IPS-18a (cell line): ENCODE results near the gene MPZL1.
"Not testable (repeated sequence)": the region's sequence is repeated elsewhere in the genome, so short reads cannot be mapped to it uniquely, and the experiment has no call there.

ENCODE experiments used
- H3K27ac ChIP-seq: one replicate; pipeline ENCODE4 v1.5.1; 2013; ENCODE audit warnings: low read length
- H3K27me3 ChIP-seq: one replicate; pipeline ENCODE4 v1.6.1; 2013; ENCODE audit warnings: mild to moderate bottlenecking, low read length; ENCODE audit not compliant: control insufficient read depth, insufficient read depth
- H3K36me3 ChIP-seq: one replicate; pipeline ENCODE4 v1.6.1; 2013; ENCODE audit warnings: low read depth, low read length; ENCODE audit not compliant: control insufficient read depth
- H3K4me1 ChIP-seq: one replicate; pipeline ENCODE4 v1.6.1; 2013; ENCODE audit warnings: low read depth, low read length; ENCODE audit not compliant: control insufficient read depth
- H3K4me3 ChIP-seq: one replicate; pipeline ENCODE4 v1.5.1; 2013; ENCODE audit warnings: low read length
- H3K9ac ChIP-seq: one replicate; pipeline ENCODE4 v1.6.1; 2013; ENCODE audit warnings: mild to moderate bottlenecking, low read length, moderate library complexity
- H3K9me3 ChIP-seq: one replicate; pipeline ENCODE4 v1.6.1; 2013; ENCODE audit warnings: low read depth, low read length; ENCODE audit not compliant: control insufficient read depth

Gene MPZL1

DNA sequence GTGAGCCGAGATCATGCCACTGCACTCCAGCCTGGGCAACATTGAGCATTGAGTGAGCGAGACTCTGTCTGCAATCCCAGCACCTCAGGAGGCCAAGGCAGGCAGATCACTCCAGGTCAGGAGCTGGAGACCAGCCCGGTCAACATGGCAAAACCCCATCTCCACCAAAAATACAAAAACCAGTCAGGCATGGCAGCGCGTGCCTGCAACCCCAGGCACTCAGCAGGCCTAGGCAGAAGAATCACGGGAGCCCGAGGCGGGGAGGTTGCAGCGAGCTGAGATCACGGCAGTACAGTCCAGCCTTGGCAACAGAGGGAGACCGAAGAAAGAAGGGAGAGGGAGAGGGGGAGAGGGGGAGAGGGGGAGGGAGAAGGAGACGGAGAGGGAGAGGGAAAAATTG, 84.9 kb downstream of the MPZL1 start:
- not testable (repeated sequence) for H3K27me3 ChIP-seq, H3K36me3 ChIP-seq, H3K27ac ChIP-seq, H3K9ac ChIP-seq, H3K9me3 ChIP-seq, H3K4me3 ChIP-seq, H3K4me1 ChIP-seq

- Histone ChIP-seq H3K27ac (no peak overlapping the region), H3K4me1 (no peaks in the 10 kb centered on the region), H3K9ac (no peak overlapping the region), H3K9me3 (no peaks in the 10 kb centered on the region), H3K4me3 (no peak overlapping the region), H3K36me3 (no peaks in the 10 kb centered on the region), H3K27me3 (no peaks in the 10 kb centered on the region)
Measured at GRCh38 chr1:167808104-167808503, 86.3 kb downstream of the MPZL1 start.

DNA sequence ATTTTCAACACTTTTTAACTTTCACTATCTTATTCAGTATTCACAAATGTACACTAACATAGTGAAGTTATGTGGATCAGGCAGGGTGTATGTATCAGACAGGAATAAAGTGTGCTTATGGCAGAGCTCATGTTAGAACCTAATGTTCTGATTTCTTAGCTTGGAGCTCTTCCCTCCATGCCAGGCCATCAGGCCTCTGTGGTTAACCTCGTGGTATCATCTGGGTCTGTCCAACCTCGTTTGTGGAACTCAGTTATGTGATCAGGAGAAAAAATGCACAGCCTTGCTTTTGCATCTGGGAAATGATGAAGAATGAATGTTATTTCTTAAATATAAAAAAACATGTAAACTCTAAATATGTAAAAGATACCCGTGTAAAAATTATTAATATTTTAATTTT, 86.9 kb downstream of the MPZL1 start:
- Histone ChIP-seq H3K27me3 (no peaks in the 10 kb centered on the region), H3K27ac (no peak overlapping the region), H3K9me3 (no peaks in the 10 kb centered on the region), H3K36me3 (no peaks in the 10 kb centered on the region), H3K4me1 (no peaks in the 10 kb centered on the region), H3K9ac (no peak overlapping the region), H3K4me3 (no peak overlapping the region)

GRCh38 chr1:167812972-167813371, 91.2 kb downstream of the MPZL1 start:
- no peaks in the 10 kb centered on the region for H3K9me3 ChIP-seq
- H3K4me3 ChIP-seq: no peak overlapping the region

DNA sequence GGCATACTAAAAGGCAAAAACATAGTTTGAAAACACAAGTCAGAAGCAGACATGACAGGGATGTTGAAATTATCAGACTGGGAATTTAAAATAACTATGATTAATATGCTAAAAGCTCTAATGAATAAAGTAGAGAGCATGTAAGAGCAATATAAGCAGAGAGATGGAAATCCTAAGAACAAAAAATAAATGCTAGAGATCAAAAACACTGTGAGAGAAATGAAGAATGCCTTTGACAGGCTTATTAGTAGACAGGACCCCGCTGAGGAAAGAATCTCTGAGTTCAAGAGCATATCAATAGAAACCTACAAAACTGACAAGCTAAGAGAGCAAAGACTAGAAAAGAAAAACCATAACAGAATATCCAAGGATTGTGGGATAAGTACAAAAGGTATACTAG, 93.9 kb downstream of the MPZL1 start:
- no peaks in the 10 kb centered on the region for H3K36me3 ChIP-seq
- H3K27ac ChIP-seq: no peak overlapping the region
- no peaks in the 10 kb centered on the region for H3K9me3 ChIP-seq
- no peak overlapping the region for H3K9ac ChIP-seq
- H3K4me3 ChIP-seq: no peak overlapping the region
- no peaks in the 10 kb centered on the region for H3K27me3 ChIP-seq
- no peaks in the 10 kb centered on the region for H3K4me1 ChIP-seq

More at GRCh38 chr1:167812972-167813371, 91.2 kb downstream of the MPZL1 start:
- Histone ChIP-seq H3K4me1 (no peaks in the 10 kb centered on the region), H3K9ac (no peak overlapping the region), H3K36me3 (no peaks in the 10 kb centered on the region), H3K27me3 (no peaks in the 10 kb centered on the region), H3K27ac (no peak overlapping the region)

DNA sequence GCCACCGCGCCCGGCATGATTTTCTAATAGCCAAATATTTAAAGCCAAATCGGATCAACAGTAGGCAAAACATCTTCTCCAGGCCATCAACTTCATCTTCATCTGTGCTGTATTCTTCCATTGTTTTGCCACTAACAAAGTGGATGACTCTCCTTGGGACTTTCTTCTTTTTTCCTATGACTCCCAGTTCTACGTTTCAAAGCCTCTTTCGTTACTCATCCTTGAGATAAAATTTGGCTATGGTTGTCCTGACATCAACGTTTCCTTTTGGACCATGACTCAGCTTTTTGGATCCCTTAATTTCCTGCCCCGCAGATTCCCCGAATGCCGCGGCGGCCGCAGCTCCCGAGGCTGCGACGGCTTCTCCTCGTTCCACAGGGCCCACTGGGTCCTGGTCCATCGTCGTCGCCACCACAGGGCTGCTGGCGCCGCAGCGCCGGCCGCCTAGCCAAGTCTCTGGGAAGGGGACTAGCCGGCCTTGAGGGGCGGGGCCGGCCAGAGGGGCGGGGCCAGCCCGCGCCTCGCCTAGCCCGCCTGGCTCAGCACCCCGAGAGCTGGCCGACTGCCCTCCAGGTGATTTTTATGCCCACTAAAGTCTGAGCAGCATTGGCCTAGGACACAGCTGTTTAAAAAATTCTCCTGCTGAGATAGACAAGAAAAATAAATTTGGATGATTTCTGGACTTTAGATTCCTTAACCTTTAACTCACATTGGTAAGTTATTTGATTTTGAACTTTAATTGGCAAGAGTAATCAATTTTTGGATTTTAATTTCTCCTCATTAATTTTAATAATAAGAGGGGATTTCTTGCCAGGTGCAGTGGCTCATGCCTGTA, 98.3 kb downstream of the MPZL1 start:
- peak overlapping the region; percentile 25 for H3K9ac ChIP-seq
- no peak overlapping the region for H3K27ac ChIP-seq
- H3K4me1 ChIP-seq: no peaks in the 10 kb centered on the region
- H3K9me3 ChIP-seq: no peaks in the 10 kb centered on the region
- H3K4me3 ChIP-seq: peak overlapping the region; percentile 36
- no peaks in the 10 kb centered on the region for H3K36me3 ChIP-seq
- H3K27me3 ChIP-seq: no peaks in the 10 kb centered on the region

GRCh38 chr1:167820684-167821355, 99.0 kb downstream of the MPZL1 start:
- Histone ChIP-seq H3K27ac (no peak overlapping the region), H3K36me3 (no peaks in the 10 kb centered on the region), H3K9me3 (no peaks in the 10 kb centered on the region), H3K4me3 (no peak overlapping the region), H3K4me1 (no peaks in the 10 kb centered on the region), H3K27me3 (no peaks in the 10 kb centered on the region), H3K9ac (no peak overlapping the region)

- H3K4me3 ChIP-seq: no peak overlapping the region
- no peak overlapping the region for H3K9ac ChIP-seq
- no peaks in the 10 kb centered on the region for H3K9me3 ChIP-seq
- no peak overlapping the region for H3K27ac ChIP-seq
- H3K4me1 ChIP-seq: no peaks in the 10 kb centered on the region
- H3K27me3 ChIP-seq: no peaks in the 10 kb centered on the region
- no peaks in the 10 kb centered on the region for H3K36me3 ChIP-seq
Measured at GRCh38 chr1:167821356-167821685, 99.5 kb downstream of the MPZL1 start.

GRCh38 chr1:167821969-167822685, 100.3 kb downstream of the MPZL1 start:
- Histone ChIP-seq H3K9ac (no peak overlapping the region), H3K27ac (no peak overlapping the region), H3K36me3 (no peaks in the 10 kb centered on the region), H3K9me3 (no peaks in the 10 kb centered on the region), H3K27me3 (no peaks in the 10 kb centered on the region), H3K4me1 (no peaks in the 10 kb centered on the region), H3K4me3 (no peak overlapping the region)

GRCh38 chr1:167824163-167824794, 102.5 kb downstream of the MPZL1 start:
- Histone ChIP-seq H3K4me3 (no peak overlapping the region), H3K36me3 (no peaks in the 10 kb centered on the region), H3K27ac (no peak overlapping the region), H3K27me3 (no peaks in the 10 kb centered on the region), H3K9me3 (no peaks in the 10 kb centered on the region), H3K4me1 (no peaks in the 10 kb centered on the region), H3K9ac (no peak overlapping the region)

- H3K36me3 ChIP-seq: no peaks in the 10 kb centered on the region
- no peak overlapping the region for H3K9ac ChIP-seq
- peaks cover 5% of the 10 kb centered on the region for H3K4me1 ChIP-seq
- H3K4me3 ChIP-seq: no peak overlapping the region
- H3K27ac ChIP-seq: no peak overlapping the region
- no peaks in the 10 kb centered on the region for H3K9me3 ChIP-seq
- H3K27me3 ChIP-seq: no peaks in the 10 kb centered on the region
Measured at GRCh38 chr1:167825419-167826079, 103.8 kb downstream of the MPZL1 start.
